Stimulated activated effector memory CD8-positive, alpha-beta T cell treated with anti-CD3 and anti-CD28 coated beads, Interleukin-12 subunit alpha, Interleukin-12 subunit beta, amount 100 ng/mL, for 72 hours (primary cell): ENCODE measurements around the gene NEU3.
A peak's percentile ranks its signal among the peaks of the same experiment; 100 is the strongest.

Experiments
- ATAC-seq: fragments of 150-1000 bp; cut with Tn5 transposase; 2 replicates; pipeline ENCODE4 v1.10.0; 2021
- DNase-seq, 2 donors: peaks; one replicate each; pipeline ENCODE4 v3.0.0; 2021 to 2022; ENCODE audit warnings: low spot score in 2 of 2
- H3K27ac Mint-ChIP-seq: one replicate; pipeline ENCODE4 v1.8.0; 2022; ENCODE audit warnings: mild to moderate bottlenecking, mixed read lengths
- H3K36me3 Mint-ChIP-seq: one replicate; pipeline ENCODE4 v1.8.0; 2022; ENCODE audit warnings: mild to moderate bottlenecking, mixed read lengths
- H3K4me1 Mint-ChIP-seq: one replicate; pipeline ENCODE4 v1.8.0; 2022; ENCODE audit warnings: mixed read lengths
- H3K4me3 Mint-ChIP-seq: one replicate; pipeline ENCODE4 v1.8.0; 2022; ENCODE audit warnings: mild to moderate bottlenecking, mixed read lengths
- H3K9me3 Mint-ChIP-seq: one replicate; pipeline ENCODE4 v1.8.0; 2022; ENCODE audit warnings: mixed read lengths

The NEU3 gene

GRCh38 chr11:75055511-75055910 lies 66.8 kb downstream of the NEU3 start:
- Mint-ChIP-seq H3K27ac (no peak overlapping the region), H3K4me1 (no peaks in the 10 kb centered on the region), H3K36me3 (no peaks in the 10 kb centered on the region), H3K4me3 (no peak overlapping the region), H3K9me3 (peaks cover 5% of the 10 kb centered on the region)
- ATAC-seq (peak; percentile 45), DNase-seq (no peak)

- ATAC-seq = no peak
- H3K4me1 Mint-ChIP-seq = no peaks in the 10 kb centered on the region
- no peaks in the 10 kb centered on the region for H3K36me3 Mint-ChIP-seq
- peaks cover 5% of the 10 kb centered on the region for H3K9me3 Mint-ChIP-seq
- no peak overlapping the region for H3K27ac Mint-ChIP-seq
- no peak for DNase-seq
- H3K4me3 Mint-ChIP-seq = no peak overlapping the region
These were observed 68.1 kb downstream of the NEU3 start for GRCh38 chr11:75056814-75057213.

- H3K4me3 Mint-ChIP-seq = no peak overlapping the region
- DNase-seq (no peak), ATAC-seq (no peak)
- no peaks in the 10 kb centered on the region for H3K4me1 Mint-ChIP-seq
- no peaks in the 10 kb centered on the region for H3K9me3 Mint-ChIP-seq
- H3K36me3 Mint-ChIP-seq = no peaks in the 10 kb centered on the region
- H3K27ac Mint-ChIP-seq = no peak overlapping the region
These were observed 70.6 kb downstream of the NEU3 start for GRCh38 chr11:75059299-75059698.

GRCh38 chr11:75063741-75064314 lies 75.1 kb downstream of the NEU3 start:
- H3K36me3 Mint-ChIP-seq = no peaks in the 10 kb centered on the region
- ATAC-seq = no peak
- H3K9me3 Mint-ChIP-seq = no peaks in the 10 kb centered on the region
- H3K4me3 Mint-ChIP-seq = no peak overlapping the region
- H3K27ac Mint-ChIP-seq = no peak overlapping the region
- H3K4me1 Mint-ChIP-seq = no peaks in the 10 kb centered on the region
- DNase-seq = no peak

GRCh38 chr11:75066061-75066460 lies 77.3 kb downstream of the NEU3 start:
- H3K27ac Mint-ChIP-seq = no peak overlapping the region
- DNase-seq (no peak), ATAC-seq (no peak)
- H3K4me3 Mint-ChIP-seq = no peak overlapping the region
- H3K4me1 Mint-ChIP-seq = no peaks in the 10 kb centered on the region
- H3K9me3 Mint-ChIP-seq = no peaks in the 10 kb centered on the region
- no peaks in the 10 kb centered on the region for H3K36me3 Mint-ChIP-seq
